ENCODE data around the gene POLR3E.

DNA sequence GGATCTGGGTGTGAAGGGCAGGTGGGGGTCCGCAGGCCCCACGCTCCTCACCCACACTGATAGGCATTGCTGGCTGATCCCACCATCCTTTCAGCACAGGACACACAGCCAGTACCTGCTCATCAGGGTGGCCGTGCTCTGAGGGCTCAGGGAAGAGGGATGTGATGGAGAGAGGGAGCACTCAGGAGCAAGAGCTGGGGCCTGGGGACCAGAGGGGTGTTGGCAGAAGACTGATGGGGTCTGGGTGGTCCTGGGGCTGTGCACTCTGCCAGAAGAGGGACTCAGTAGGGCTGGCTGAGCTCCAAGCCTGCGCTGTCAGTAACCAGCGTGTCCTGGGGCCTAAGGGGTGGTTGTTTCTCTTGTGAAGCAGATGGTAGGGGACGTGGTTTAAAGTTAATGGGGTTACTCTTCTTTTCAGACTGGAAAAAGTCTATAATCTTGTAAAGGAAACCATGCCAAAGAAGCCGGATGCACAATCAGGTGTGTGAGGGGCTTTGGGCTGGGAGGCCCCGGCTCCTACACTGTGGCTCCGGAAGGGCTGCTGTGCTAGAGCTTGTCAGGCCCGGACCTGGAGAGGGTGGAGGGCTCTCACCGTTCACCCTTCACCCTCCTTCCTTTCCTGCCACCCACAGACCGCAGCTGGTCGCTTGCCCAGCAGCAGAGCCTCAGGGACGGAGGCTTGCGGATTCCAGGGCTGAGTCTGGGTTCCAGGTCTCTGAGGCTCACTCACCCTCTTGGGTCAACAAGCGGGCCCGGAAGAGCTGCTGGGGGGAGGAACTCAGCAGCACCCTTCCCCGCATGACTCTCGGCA, 27.8 kb downstream of the POLR3E start:
- TF ChIP-seq, protein P1, sequence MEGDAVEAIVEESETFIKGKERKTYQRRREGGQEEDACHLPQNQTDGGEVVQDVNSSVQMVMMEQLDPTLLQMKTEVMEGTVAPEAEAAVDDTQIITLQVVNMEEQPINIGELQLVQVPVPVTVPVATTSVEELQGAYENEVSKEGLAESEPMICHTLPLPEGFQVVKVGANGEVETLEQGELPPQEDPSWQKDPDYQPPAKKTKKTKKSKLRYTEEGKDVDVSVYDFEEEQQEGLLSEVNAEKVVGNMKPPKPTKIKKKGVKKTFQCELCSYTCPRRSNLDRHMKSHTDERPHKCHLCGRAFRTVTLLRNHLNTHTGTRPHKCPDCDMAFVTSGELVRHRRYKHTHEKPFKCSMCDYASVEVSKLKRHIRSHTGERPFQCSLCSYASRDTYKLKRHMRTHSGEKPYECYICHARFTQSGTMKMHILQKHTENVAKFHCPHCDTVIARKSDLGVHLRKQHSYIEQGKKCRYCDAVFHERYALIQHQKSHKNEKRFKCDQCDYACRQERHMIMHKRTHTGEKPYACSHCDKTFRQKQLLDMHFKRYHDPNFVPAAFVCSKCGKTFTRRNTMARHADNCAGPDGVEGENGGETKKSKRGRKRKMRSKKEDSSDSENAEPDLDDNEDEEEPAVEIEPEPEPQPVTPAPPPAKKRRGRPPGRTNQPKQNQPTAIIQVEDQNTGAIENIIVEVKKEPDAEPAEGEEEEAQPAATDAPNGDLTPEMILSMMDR (conservative IDR thresholded peaks at IDR 0.05), result no peak
- TF ChIP-seq EZH2 (IDR thresholded peaks at IDR 0.05; ENCODE audit: low read depth), result no peak
